Lung (tissue), 12 donors: ENCODE measurements around the gene C20orf204. TPM values are rescaled to one million over a fixed set of nuclear protein-coding genes. Genes with fewer than 3 reads are reported as not detected.

Source experiments
- ATAC-seq: fragments of 200-7000 bp; cut with Tn5 transposase; one replicate; pipeline ENCODE4 v1.9.1; 2020; ENCODE audit warnings: moderate number of reproducible peaks; ENCODE audit not compliant: insufficient read depth, low FRiP score
- DNase-seq, 3 donors: peaks; one replicate each; pipeline ENCODE4 v3.0.0-alpha.2; 2013 to 2017
- H3K27ac ChIP-seq, 2 donors: one replicate each; pipeline ENCODE4 v1.5.1; 2013; ENCODE audit warnings: mild to moderate bottlenecking in 2 of 2, moderate library complexity in 2 of 2, control low read depth in 1 of 2, inconsistent platforms in 1 of 2, low read depth in 1 of 2, low read length in 1 of 2
- H3K27me3 ChIP-seq, 3 donors: one replicate each; pipeline ENCODE4 v1.5.1; 2013; ENCODE audit warnings: low read length in 2 of 3; ENCODE audit not compliant: control insufficient read depth in 3 of 3, insufficient read depth in 3 of 3
- H3K36me3 ChIP-seq, 4 donors: one replicate each; pipeline ENCODE4 v1.5.1; 2013; ENCODE audit warnings: low read length in 4 of 4, mild to moderate bottlenecking in 1 of 4, moderate library complexity in 1 of 4; ENCODE audit not compliant: control insufficient read depth in 4 of 4, insufficient read depth in 4 of 4
- H3K4me1 ChIP-seq, 5 donors: one replicate each; pipeline ENCODE4 v1.5.1; 2013; ENCODE audit warnings: low read length in 5 of 5, mild to moderate bottlenecking in 2 of 5, moderate library complexity in 1 of 5; ENCODE audit not compliant: control insufficient read depth in 5 of 5, insufficient read depth in 5 of 5
- H3K4me3 ChIP-seq: one replicate; pipeline ENCODE4 v1.5.1; 2013; ENCODE audit warnings: mild to moderate bottlenecking, control low read depth, moderate library complexity
- H3K9ac ChIP-seq, 2 donors: one replicate each; pipeline ENCODE4 v1.5.1; 2013; ENCODE audit warnings: low read length in 2 of 2, control low read depth in 1 of 2; ENCODE audit not compliant: insufficient read depth in 1 of 2
- H3K9me3 ChIP-seq, 4 donors: one replicate each; pipeline ENCODE4 v1.5.1; 2013; ENCODE audit warnings: low read length in 3 of 4, mild to moderate bottlenecking in 1 of 4, moderate library complexity in 1 of 4; ENCODE audit not compliant: control insufficient read depth in 4 of 4, insufficient read depth in 3 of 4
- WGBS, 2 donors: extraction: QIAGEN DNeasy Blood & Tissue Kit; methylation state at CpG; one replicate each; pipeline ENCODE4 v1.1.7; 2013; 5-methylcytosine and 5-hydroxymethylcytosine counted together
- polyA plus RNA-seq, 2 donors: library from polyadenylated mRNA; stranded (reverse); fragments of 200-250 nt; gene quantifications; one replicate each; pipeline ENCODE4 v1.2.1, GENCODE V29; 2013
- total RNA-seq, 2 donors: library from RNA; depleted of rRNA in 1 of 2; stranded (reverse); fragments of >200 nt in 1 of 2; gene quantifications; one replicate each; pipeline ENCODE4 v1.2.1, GENCODE V29; 2014 to 2021
- TF ChIP-seq, protein P1 (sequence below): IDR thresholded peaks from 2 replicates; pipeline ENCODE4 v1.5.1; 2012; ENCODE audit warnings: mild to moderate bottlenecking; ENCODE audit errors: control extremely low read depth, extremely low read depth
- donor health status: control.
- donor health status: control.
- donor health status: Bipolar disorder and iron deficiency.
- donor health status: healthy.
- donor health status: DM: yes; HTN: yes; CAD: no.

Gene C20orf204
- total and polyA plus RNA-seq, 4 donors: 0.50 to 2.0 (median 0.98) TPM

DNA sequence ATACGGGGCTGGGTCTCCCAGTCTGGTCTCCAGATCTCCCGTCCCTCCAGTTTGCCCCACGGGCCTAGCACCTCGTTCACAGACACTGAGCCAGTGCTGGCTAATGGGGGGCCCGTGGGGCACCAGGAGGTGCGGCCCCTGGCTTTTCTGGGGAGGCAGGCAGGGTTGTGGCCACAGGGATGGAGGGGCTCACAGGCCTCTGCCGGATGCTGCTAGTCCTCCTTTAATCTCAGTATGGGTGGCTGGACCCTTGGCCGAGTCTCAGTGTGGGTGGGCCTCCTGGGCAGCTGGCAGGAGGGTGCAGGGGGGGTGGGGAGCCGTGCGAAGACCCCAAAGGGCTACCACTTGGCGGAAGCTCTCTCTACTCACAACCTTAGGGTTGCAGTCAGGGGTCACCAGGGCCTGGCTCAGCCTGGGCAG, 15.1 kb downstream of the C20orf204 start:
- Histone ChIP-seq H3K27me3 (peaks cover 0 to 19% (median 7%) of the 10 kb centered on the region in 3 donors), H3K36me3 (peaks cover 0 to 8% (median 1%) of the 10 kb centered on the region in 4 donors), H3K9ac (no peak overlapping the region), H3K4me3 (no peak overlapping the region), H3K4me1 (peaks cover 0 to 69% (median 10%) of the 10 kb centered on the region in 5 donors), H3K27ac (peak overlapping the region; percentile 81 to 90), H3K9me3 (peaks cover 0 to 3% (median 0%) of the 10 kb centered on the region in 4 donors)
- ATAC-seq (no peak), DNase-seq (no peak)
- 60 to 67% methylated on average over 11 of the region's 11 CpGs for WGBS, 2 donors
- TF ChIP-seq, protein P1, sequence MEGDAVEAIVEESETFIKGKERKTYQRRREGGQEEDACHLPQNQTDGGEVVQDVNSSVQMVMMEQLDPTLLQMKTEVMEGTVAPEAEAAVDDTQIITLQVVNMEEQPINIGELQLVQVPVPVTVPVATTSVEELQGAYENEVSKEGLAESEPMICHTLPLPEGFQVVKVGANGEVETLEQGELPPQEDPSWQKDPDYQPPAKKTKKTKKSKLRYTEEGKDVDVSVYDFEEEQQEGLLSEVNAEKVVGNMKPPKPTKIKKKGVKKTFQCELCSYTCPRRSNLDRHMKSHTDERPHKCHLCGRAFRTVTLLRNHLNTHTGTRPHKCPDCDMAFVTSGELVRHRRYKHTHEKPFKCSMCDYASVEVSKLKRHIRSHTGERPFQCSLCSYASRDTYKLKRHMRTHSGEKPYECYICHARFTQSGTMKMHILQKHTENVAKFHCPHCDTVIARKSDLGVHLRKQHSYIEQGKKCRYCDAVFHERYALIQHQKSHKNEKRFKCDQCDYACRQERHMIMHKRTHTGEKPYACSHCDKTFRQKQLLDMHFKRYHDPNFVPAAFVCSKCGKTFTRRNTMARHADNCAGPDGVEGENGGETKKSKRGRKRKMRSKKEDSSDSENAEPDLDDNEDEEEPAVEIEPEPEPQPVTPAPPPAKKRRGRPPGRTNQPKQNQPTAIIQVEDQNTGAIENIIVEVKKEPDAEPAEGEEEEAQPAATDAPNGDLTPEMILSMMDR: no peak

DNA sequence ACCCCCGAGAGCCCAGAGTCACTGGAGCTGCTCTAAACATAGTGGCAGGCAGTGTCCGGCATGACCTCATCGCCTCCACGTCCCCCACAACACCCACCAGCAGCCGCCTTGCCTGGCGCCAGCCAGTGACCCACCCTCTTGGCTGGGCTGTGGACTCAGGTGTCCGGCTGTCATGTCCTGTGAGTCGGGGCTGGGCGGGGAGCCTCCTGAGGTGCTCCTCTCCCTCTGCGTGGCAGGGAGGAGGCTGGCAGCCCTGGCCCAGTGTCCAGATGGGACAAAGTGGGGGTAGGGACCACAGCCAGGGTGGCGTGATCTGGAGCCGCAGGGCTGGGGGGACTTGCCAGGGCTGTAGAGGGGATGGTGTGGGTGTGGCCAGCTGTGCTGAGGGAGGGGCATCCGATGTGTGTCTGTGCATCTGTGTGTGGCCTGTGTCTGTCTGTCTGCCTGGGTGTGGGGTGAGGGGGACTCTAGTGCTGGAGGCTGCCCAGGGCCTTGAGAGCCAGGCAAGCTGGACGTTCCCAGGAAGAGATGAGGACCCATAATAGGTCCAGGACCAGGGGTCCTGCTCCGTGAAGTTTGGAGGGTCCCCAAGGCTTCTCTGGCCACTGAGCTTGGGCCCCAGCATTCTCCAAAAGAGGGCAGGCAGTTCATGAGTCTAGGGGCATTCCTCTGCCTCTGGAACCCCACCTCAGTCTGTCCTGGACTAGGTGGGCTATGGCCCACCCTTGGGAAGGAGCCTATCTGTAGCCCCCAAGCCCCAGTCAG, 15.8 kb downstream of the C20orf204 start:
- WGBS, 2 donors: 64 to 78% methylated on average over 15 of the region's 15 CpGs
- H3K4me1 ChIP-seq: peaks cover 0 to 75% (median 12%) of the 10 kb centered on the region in 5 donors
- ATAC-seq: no peak

DNA sequence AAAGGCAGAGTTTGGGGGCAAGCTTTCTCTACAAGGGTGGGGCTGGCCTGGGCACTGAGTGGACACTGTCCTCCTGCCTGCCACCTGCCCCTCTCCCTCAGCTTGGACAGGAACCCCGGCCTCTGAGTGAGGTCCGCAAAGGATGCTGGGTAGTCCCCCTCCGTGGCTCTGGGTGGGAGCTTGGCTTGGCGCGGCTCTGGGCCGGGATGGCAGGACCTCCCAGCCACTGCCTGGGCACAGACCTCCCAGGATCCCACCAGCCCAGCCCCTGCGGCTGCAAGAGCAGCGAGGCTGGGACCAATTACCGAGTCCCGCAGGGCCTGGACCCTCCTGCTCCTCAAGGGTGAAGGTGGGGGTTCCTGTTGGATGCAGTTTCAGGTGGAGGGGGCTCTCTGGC, 16.3 kb downstream of the C20orf204 start:
- H3K27me3 ChIP-seq: peaks cover 0 to 9% (median 7%) of the 10 kb centered on the region in 3 donors
- WGBS, 2 donors: 67% methylated on average over 10 of the region's 10 CpGs

More for the DNA sequence above, 15.8 kb downstream of the C20orf204 start:
- H3K27ac ChIP-seq: peak overlapping the region; percentile 81 to 90
- H3K36me3 ChIP-seq: peaks cover 0 to 7% (median 1%) of the 10 kb centered on the region in 4 donors
- no peak overlapping the region for H3K4me3 ChIP-seq
- DNase-seq: peak in 1 of 3 donors; percentile 59
- H3K27me3 ChIP-seq: peaks cover 0 to 14% (median 7%) of the 10 kb centered on the region in 3 donors
- peaks cover 0 to 3% (median 0%) of the 10 kb centered on the region in 4 donors for H3K9me3 ChIP-seq
- H3K9ac ChIP-seq: no peak overlapping the region
- TF ChIP-seq, protein P1: no peak

More for the DNA sequence above, 16.3 kb downstream of the C20orf204 start:
- Histone ChIP-seq H3K27ac (peak overlapping the region; percentile 81 to 86), H3K4me3 (no peak overlapping the region), H3K9me3 (peaks cover 0 to 3% (median 0%) of the 10 kb centered on the region in 4 donors), H3K36me3 (peaks cover 0 to 7% (median 0%) of the 10 kb centered on the region in 4 donors), H3K9ac (no peak overlapping the region), H3K4me1 (peaks cover 0 to 80% (median 17%) of the 10 kb centered on the region in 5 donors)
- ATAC-seq (no peak), DNase-seq (no peak)
- TF ChIP-seq, protein P1: no peak
